Sigmoid colon (tissue), 7 donors: ENCODE measurements around the gene SERPINF2. TPM values are rescaled to one million over a fixed set of nuclear protein-coding genes. Genes with fewer than 3 reads are reported as not detected.
A peak's percentile ranks its signal among the peaks of the same experiment; 100 is the strongest.

Experiments
- DNase-seq: peaks from one replicate; pipeline ENCODE4 v3.0.0-alpha.2; 2019
- H3K27ac ChIP-seq, 4 donors: fragments of 200-600 bp; sonication (generic); one replicate each; pipeline ENCODE4 v1.5.1; 2016 to 2019; ENCODE audit warnings: mild to moderate bottlenecking in 1 of 4
- H3K27me3 ChIP-seq, 3 donors: fragments of 200-600 bp; sonication (generic); one replicate each; pipeline ENCODE4 v1.5.1; 2019; ENCODE audit warnings: mild to moderate bottlenecking in 1 of 3
- H3K36me3 ChIP-seq, 4 donors: fragments of 200-600 bp; sonication (generic); one replicate each; pipeline ENCODE4 v1.5.1; 2016 to 2019
- H3K4me1 ChIP-seq, 4 donors: fragments of 200-600 bp; sonication (generic); one replicate each; pipeline ENCODE4 v1.5.1; 2017 to 2019
- H3K4me3 ChIP-seq, 4 donors: fragments of 200-600 bp; sonication (generic); one replicate each; pipeline ENCODE4 v1.5.1; 2017 to 2019; ENCODE audit warnings: mild to moderate bottlenecking in 2 of 4, moderate library complexity in 1 of 4
- H3K9me3 ChIP-seq, 4 donors: fragments of 200-600 bp in 3 of 4; sonication (generic) in 3 of 4; one replicate each; pipeline versions ENCODE4 v1.5.1 to v1.6.1; 2013 to 2019
- EP300 ChIP-seq, 4 donors: sonication (generic); formaldehyde crosslinking; IDR thresholded peaks; one replicate each; pipeline ENCODE4 v1.6.1; 2017; ENCODE audit warnings: antibody characterized with exemption in 4 of 4
- POLR2A ChIP-seq, 2 donors: fragments of 450-650 bp; IDR thresholded peaks; one replicate each; pipeline ENCODE4 v1.6.1; 2016; ENCODE audit warnings: antibody characterized with exemption in 2 of 2, mild to moderate bottlenecking in 2 of 2, moderate library complexity in 2 of 2
- POLR2AphosphoS5 ChIP-seq, 4 donors: sonication (generic); formaldehyde crosslinking; IDR thresholded peaks; one replicate each; pipeline ENCODE4 v1.6.1; 2017; ENCODE audit warnings: antibody characterized with exemption in 4 of 4
- WGBS, 2 donors: extraction: QIAGEN DNeasy Blood & Tissue Kit; methylation state at CpG; one replicate each; pipeline ENCODE4 v1.1.7; 2013; 5-methylcytosine and 5-hydroxymethylcytosine counted together
- intact Hi-C: fragments of 100-400 bp; cut with DNase I; formaldehyde crosslinking; loops from one replicate; pipeline ENCODE4 v1.15.1; 2023
- polyA plus RNA-seq, 3 donors: library from polyadenylated mRNA; stranded (reverse); fragments of 200-250 nt; gene quantifications; one replicate each; pipeline ENCODE4 v1.2.3, GENCODE V29; 2013
- total RNA-seq, 4 donors: library from RNA; depleted of rRNA; stranded (reverse); fragments of >200 nt; gene quantifications; one replicate each; pipeline ENCODE4 v1.1.0, GENCODE V29; 2016
- TF ChIP-seq, protein P1 (sequence below), 4 experiments: fragments of 450-650 bp in 3 of 4; fragments of 200-600 bp in 1 of 4; IDR thresholded peaks; one replicate each; pipeline ENCODE4 v1.5.1; 2016 to 2019; ENCODE audit warnings: antibody characterized with exemption in 4 of 4, mild to moderate bottlenecking in 3 of 4, moderate library complexity in 2 of 4
- donor health status: healthy with polysubstance abuse.
- donor health status: Bipolar disorder and iron deficiency.
- donor health status: healthy.

SERPINF2 gene
- total and polyA plus RNA-seq, 7 donors, result 0.69 to 12.9 (median 3.8) TPM

DNA sequence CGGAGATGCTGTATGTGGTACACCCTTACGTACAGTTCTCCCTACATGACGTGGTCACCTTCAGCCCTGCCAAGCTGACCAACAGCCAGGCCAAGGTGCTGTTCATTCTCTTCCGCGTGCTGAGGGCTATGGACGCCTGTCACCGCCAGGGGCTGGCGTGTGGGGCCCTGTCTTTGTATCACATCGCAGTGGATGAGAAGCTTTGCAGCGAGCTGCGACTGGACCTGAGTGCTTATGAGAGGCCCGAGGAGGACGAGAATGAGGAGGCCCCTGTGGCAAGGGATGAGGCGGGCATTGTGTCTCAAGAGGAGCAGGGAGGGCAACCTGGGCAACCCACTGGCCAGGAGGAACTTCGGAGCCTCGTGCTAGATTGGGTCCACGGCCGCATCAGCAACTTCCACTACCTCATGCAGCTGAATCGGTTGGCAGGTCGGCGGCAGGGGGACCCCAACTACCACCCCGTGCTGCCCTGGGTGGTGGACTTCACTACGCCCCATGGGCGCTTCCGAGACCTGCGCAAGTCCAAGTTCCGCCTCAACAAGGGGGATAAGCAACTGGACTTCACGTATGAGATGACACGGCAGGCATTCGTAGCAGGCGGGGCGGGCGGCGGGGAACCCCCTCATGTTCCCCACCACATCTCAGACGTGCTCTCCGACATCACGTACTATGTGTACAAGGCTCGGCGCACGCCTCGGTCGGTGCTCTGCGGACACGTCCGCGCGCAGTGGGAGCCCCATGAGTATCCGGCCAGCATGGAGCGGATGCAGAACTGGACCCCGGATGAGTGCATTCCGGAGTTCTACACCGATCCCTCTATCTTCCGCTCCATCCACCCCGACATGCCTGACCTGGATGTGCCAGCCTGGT is 16.8 kb upstream of the SERPINF2 start:
- Histone ChIP-seq H3K4me3 (peak overlapping the region in 3 of 4 donors; percentile 67 to 87 (median 87)), H3K27ac (peak overlapping the region in 2 of 4 donors; percentile 92 to 95), H3K27me3 (no peaks in the 10 kb centered on the region), H3K36me3 (peaks cover 0 to 26% (median 12%) of the 10 kb centered on the region in 4 donors), H3K4me1 (peaks cover 0 to 68% (median 45%) of the 10 kb centered on the region in 4 donors), H3K9me3 (no peaks in the 10 kb centered on the region)
- peak; percentile 60 for DNase-seq
- TF ChIP-seq EP300 (IDR thresholded peaks at IDR 0.05), result no peak
- no peak for TF ChIP-seq POLR2AphosphoS5 (IDR thresholded peaks at IDR 0.05)
- TF ChIP-seq, protein P1, sequence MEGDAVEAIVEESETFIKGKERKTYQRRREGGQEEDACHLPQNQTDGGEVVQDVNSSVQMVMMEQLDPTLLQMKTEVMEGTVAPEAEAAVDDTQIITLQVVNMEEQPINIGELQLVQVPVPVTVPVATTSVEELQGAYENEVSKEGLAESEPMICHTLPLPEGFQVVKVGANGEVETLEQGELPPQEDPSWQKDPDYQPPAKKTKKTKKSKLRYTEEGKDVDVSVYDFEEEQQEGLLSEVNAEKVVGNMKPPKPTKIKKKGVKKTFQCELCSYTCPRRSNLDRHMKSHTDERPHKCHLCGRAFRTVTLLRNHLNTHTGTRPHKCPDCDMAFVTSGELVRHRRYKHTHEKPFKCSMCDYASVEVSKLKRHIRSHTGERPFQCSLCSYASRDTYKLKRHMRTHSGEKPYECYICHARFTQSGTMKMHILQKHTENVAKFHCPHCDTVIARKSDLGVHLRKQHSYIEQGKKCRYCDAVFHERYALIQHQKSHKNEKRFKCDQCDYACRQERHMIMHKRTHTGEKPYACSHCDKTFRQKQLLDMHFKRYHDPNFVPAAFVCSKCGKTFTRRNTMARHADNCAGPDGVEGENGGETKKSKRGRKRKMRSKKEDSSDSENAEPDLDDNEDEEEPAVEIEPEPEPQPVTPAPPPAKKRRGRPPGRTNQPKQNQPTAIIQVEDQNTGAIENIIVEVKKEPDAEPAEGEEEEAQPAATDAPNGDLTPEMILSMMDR (IDR thresholded peaks at IDR 0.05), result no peak
- no peak for TF ChIP-seq POLR2A (IDR thresholded peaks at IDR 0.05)
- 95 to 96% methylated on average over 54 of the region's 54 CpGs for WGBS, 2 donors
- intact Hi-C loops, result loop anchor here (2.0 kb wide), 1 partner anchor 59 kb away; no protein-coding TSS in a partner anchor

DNA sequence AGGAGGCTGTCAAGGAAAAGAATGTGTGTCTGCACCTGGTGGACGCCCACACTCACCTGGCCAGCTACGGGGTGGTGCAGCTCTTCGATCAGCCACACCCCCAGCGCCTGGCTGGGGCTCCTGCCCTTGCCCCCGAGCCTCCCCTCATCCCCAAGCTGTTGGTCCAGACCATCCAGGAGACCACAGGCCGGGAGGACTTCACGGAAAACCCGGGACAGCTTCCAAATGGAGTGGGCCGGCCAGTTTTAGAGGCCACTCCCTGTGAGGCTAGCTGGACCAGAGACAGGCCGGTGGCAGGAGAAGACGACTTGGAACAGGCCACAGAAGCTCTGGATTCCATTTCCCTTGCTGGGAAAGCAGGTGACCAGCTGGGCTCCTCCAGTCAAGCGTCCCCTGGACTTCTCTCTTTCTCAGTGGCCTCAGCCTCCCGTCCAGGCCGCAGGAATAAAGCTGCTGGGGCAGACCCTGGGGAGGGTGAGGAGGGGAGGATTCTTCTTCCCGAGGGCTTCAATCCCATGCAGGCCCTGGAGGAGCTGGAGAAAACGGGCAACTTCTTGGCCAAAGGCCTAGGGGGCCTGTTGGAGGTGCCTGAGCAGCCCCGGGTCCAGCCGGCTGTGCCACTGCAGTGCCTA is 15.9 kb upstream of the SERPINF2 start:
- Histone ChIP-seq H3K4me1 (peaks cover 0 to 71% (median 45%) of the 10 kb centered on the region in 4 donors), H3K27me3 (no peaks in the 10 kb centered on the region), H3K9me3 (no peaks in the 10 kb centered on the region), H3K4me3 (no peak overlapping the region), H3K36me3 (peaks cover 0 to 26% (median 12%) of the 10 kb centered on the region in 4 donors), H3K27ac (no peak overlapping the region)
- intact Hi-C loops, result no loop called here
- no peak for DNase-seq
- WGBS, 2 donors, result 87 to 89% methylated on average over 18 of the region's 18 CpGs
- TF ChIP-seq, protein P1 (IDR thresholded peaks at IDR 0.05), result no peak
- no peak for TF ChIP-seq POLR2A (IDR thresholded peaks at IDR 0.05)
- no peak for TF ChIP-seq EP300 (IDR thresholded peaks at IDR 0.05)
- TF ChIP-seq POLR2AphosphoS5 (IDR thresholded peaks at IDR 0.05), result no peak

DNA sequence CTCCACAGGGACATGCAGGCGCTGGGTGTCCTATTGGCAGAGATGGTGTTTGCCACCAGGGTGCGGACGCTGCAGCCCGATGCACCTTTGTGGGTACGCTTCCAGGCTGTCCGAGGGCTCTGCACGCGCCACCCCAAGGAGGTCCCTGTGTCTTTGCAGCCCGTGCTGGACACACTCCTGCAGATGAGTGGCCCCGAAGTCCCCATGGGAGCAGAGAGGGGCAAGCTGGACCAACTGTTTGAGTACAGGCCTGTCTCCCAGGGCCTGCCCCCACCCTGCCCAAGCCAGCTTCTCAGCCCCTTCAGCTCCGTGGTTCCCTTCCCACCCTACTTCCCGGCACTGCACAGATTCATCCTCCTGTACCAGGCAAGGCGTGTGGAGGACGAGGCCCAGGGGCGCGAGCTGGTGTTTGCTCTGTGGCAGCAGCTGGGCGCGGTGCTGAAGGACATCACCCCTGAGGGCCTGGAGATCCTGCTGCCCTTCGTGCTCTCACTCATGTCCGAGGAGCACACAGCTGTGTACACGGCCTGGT is 15.3 kb upstream of the SERPINF2 start:
- Histone ChIP-seq H3K36me3 (peaks cover 0 to 29% (median 12%) of the 10 kb centered on the region in 4 donors), H3K4me1 (peaks cover 0 to 71% (median 45%) of the 10 kb centered on the region in 4 donors), H3K4me3 (no peak overlapping the region), H3K27me3 (no peaks in the 10 kb centered on the region), H3K27ac (no peak overlapping the region), H3K9me3 (no peaks in the 10 kb centered on the region)
- TF ChIP-seq POLR2AphosphoS5 (IDR thresholded peaks at IDR 0.05) (no peak), EP300 (IDR thresholded peaks at IDR 0.05) (no peak), POLR2A (IDR thresholded peaks at IDR 0.05) (no peak)
- TF ChIP-seq, protein P1 (IDR thresholded peaks at IDR 0.05), result no peak
- DNase-seq, result peak; percentile 64
- intact Hi-C loops, result no loop called here
- 88 to 93% methylated on average over 21 of the region's 21 CpGs for WGBS, 2 donors

DNA sequence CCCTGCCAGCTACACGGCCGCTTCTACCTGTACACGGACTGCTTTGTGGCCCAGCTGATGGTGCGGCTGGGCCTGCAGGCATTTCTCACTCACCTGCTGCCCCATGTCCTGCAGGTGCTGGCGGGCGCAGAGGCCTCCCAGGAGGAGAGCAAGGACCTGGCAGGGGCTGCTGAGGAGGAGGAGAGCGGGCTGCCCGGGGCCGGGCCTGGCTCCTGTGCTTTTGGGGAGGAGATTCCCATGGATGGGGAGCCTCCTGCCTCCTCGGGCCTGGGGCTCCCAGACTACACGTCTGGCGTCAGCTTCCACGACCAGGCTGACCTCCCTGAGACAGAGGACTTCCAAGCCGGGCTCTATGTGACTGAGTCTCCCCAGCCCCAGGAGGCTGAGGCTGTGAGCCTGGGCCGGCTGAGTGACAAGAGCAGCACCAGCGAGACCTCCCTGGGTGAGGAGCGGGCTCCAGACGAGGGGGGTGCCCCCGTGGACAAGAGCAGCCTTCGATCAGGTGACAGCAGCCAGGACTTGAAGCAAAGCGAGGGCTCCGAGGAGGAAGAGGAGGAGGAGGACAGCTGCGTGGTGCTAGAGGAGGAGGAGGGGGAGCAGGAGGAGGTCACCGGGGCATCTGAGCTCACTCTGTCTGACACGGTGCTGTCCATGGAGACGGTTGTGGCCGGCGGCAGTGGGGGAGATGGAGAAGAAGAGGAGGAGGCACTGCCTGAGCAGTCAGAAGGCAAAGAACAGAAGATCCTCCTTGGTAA is 14.6 kb upstream of the SERPINF2 start:
- Histone ChIP-seq H3K27me3 (no peaks in the 10 kb centered on the region), H3K36me3 (peaks cover 0 to 36% (median 18%) of the 10 kb centered on the region in 4 donors), H3K9me3 (no peaks in the 10 kb centered on the region), H3K27ac (no peak overlapping the region), H3K4me1 (peaks cover 0 to 68% (median 45%) of the 10 kb centered on the region in 4 donors), H3K4me3 (no peak overlapping the region)
- no peak for DNase-seq
- TF ChIP-seq POLR2A (IDR thresholded peaks at IDR 0.05), result no peak
- no peak for TF ChIP-seq POLR2AphosphoS5 (IDR thresholded peaks at IDR 0.05)
- TF ChIP-seq, protein P1 (IDR thresholded peaks at IDR 0.05), result no peak
- TF ChIP-seq EP300 (IDR thresholded peaks at IDR 0.05), result no peak
- intact Hi-C loops, result no loop called here
- 93 to 94% methylated on average over 28 of the region's 28 CpGs for WGBS, 2 donors
